HEK293T (cell line): ENCODE measurements around the gene CAMK1D.

Experiments
- NFRKB ChIP-seq: fragments of 450-650 bp; IDR thresholded peaks from 2 replicates; pipeline ENCODE4 v1.6.1; 2016; ENCODE audit warnings: mild to moderate bottlenecking, moderate library complexity
- SP1 ChIP-seq: fragments of 450-650 bp; IDR thresholded peaks from 2 replicates; pipeline ENCODE4 v1.6.1; 2017
- ZNF384 ChIP-seq: fragments of 450-650 bp; IDR thresholded peaks from 2 replicates; pipeline ENCODE4 v1.6.1; 2016

GRCh38 chr10:12561307-12561706, 212.0 kb downstream of the CAMK1D start:
- no peak for TF ChIP-seq NFRKB
- no peak for TF ChIP-seq SP1
- TF ChIP-seq ZNF384: no peak
